Measurements from ENCODE around the gene ELOA.

Gene ELOA

DNA sequence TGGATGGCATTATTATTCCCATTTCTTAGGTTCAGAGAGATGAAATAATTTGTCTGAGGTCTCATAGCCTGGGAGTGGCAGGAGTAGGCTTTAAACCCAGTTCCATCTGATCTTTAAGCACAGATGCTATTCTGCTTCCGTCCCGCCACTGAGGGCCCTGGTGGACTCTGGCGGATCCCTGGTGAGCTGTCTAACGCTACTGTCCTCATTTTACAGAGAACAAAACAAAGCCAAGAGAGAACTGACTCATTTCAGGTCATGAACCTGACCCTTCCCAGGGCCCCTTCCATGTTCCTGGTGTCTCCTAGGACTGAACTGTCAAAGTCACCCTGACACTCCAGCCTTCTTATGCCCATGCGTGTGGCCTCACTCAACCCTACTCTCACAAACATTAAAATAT is 60.4 kb downstream of the ELOA start:
- no peak for DNase-seq

DNA sequence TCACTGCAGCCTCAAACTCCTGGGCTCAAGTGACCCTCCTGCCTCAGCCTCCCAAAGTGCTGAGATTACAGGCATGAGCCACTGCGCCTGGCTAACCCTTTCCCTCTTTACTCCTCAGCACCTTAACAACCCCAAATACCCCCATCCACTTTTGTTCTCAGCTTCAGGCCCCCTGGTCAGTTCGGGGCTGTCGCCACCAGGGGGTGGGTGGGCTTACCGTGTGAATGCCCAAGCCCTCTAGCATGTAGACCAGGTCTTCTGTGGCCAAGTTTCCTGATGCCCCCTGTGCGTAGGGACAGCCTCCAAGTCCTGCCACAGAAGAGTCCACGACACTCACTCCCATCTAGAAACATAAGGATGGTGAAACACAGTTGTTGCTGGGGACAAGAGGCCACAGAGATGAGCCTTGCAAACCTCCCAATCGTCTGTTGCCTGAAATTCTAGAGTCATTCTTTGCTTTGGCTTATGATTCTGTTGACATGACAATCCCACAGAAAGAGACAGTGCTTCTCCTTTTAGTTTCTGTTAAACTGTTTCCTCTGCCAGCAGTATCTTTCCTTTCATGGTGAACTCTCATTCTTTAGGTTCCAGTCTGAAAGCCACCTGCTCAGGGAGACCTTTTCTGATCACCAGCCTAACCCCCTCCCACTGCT is 61.0 kb downstream of the ELOA start:
- DNase-seq = no peak

DNA sequence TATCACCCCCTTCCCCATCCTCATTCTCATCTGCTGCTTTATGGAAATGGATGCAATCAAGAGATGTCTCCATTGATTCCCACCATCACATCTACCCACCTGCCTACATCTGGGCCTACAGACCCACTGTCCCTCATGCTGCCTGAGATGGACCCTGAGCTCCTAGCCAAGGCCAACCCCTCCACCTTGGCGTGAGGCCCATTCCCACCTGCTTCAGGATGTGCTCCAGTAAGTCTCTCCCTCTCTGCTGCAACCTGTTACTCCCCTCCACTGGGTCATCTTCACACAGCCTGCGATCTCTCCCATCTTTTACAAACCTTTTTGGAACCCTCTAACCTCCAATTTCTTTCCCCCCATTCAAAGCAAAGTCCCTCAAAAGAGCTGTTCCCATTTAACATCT is 61.8 kb downstream of the ELOA start:
- DNase-seq = no peak

DNA sequence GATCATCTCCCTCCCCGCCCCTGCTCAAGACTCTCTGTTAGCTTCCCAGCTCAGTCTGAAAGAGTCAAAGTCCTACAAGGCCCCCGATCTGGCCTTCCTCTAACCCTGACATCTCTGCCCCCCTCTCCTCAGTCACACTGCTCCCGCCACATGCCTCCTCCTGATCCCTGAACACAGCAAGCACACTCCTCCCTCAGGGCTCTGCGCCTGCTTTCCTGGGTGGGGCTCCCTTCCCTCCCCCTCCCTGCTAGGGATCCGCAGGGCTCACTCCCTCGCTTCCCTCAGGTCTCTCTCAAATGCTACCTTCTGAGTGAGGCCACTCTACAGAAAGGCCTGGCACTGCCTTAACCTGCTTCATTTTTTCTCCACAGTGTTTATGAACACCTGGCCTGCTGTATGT is 63.0 kb downstream of the ELOA start:
- no peak for DNase-seq

DNA sequence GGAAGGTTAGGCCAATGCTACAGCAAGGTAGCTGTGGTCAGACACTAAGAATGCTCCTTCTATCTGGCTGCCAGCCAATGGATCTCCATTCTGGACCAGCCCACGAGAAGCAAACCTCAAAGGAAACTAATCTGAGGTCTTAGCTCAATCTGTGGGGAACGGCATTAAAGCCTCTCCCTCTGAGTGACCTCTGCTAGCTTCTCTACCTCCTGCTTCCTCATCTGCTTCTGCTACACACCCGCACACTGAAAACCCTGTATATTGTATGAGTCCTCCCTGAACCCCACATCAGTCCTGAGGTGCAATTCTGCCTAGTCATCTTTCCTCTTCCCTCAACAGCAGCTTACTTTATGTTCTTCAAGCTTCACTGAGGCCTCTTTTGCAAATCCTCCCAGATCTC is 64.2 kb downstream of the ELOA start:
- no peak for DNase-seq

DNA sequence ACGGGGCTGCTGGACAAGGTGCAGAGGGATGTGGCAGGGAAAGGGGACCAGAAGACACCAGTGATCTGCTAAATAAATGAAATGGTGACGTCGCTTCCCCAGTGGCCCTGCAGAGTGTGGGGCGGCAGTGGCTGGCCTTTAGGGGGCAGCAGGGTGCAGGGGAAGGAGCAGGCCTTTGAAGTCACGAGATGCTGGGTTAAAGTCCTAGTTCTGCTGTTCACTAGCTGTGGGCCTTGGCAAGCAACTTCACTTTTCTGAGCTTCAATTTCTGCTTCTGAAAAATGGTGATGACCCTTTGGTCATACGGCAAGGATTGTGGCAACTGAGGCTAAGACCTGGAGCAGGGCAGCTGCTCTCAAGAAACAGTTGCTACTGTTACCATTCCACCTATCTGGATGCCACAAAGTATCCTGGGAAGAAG is 66.5 kb downstream of the ELOA start:
- peak; percentile 88 for DNase-seq

DNA sequence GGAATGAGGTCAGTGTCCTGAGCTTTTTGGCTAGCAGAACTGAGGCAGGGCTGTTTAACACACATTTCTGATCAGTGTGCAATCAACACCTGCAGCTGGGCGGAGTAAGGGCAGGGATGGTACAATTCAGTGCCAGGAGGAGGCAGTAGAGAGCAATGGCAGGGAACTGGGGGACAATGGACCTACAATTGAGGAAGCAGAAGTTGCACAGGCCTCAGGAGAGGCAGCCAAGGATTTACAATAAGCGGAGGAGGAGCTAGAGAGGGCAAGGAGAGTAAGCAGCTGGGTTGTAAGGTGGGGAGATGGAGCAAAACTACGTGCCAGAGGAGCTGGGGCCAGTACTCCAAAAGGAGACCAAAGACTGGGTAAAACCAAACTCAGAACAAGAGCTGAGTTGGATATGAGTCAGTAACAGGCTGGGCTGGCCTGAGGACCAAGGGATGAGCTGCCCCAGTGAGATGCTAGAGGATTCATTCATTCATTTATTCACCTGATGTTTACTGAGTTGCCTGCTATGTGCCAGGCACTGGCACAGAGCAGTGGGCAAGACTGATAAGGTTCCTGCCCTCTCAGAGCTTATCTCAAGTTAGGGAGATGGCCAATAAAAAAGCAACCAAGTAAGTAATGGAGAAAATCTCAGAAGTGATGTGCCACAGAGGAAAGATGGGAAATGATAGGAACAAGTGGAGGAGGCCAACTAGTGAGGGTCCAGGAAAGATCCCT is 67.7 kb downstream of the ELOA start:
- DNase-seq = peak; percentile 76

Data from activated CD4-positive, alpha-beta T cell treated with anti-CD3 and anti-CD28 coated beads for 48 hours (primary cell).